Skeletal muscle satellite cell (primary cell): ENCODE results near the gene TRIM49D2. TPM values are rescaled to one million over a fixed set of nuclear protein-coding genes. Genes with fewer than 3 reads are reported as not detected.
"Not testable (repeated sequence)": the region's sequence is repeated elsewhere in the genome, so short reads cannot be mapped to it uniquely, and the experiment has no call there.

Experiments
- H3K27me3 ChIP-seq: 2 replicates; pipeline ENCODE4 v1.7.0; 2013; ENCODE audit warnings: low read length; ENCODE audit not compliant: control insufficient read depth, insufficient read depth
- H3K36me3 ChIP-seq: 2 replicates; pipeline ENCODE4 v1.7.0; 2013; ENCODE audit warnings: mild to moderate bottlenecking, control low read depth, low read length; ENCODE audit not compliant: insufficient read depth
- H3K4me1 ChIP-seq: 2 replicates; pipeline ENCODE4 v1.7.0; 2013; ENCODE audit warnings: low read length; ENCODE audit not compliant: control insufficient read depth, insufficient read depth
- H3K4me2 ChIP-seq: 2 replicates; pipeline ENCODE4 v1.7.0; 2013; ENCODE audit warnings: mild to moderate bottlenecking, low read length
- H3K4me3 ChIP-seq: 2 replicates; pipeline ENCODE4 v1.7.0; 2013; ENCODE audit warnings: low read length
- H3K9ac ChIP-seq: 2 replicates; pipeline ENCODE4 v1.7.0; 2013; ENCODE audit warnings: mild to moderate bottlenecking, low read depth, low read length, moderate library complexity
- H3K9me3 ChIP-seq: replicated peaks from 2 replicates; pipeline ENCODE4 v1.7.0; 2013; ENCODE audit warnings: mild to moderate bottlenecking, control low read depth, low read length
- small RNA-seq: library from RNA; depleted of rRNA; stranded (forward); fragments of <200 nt; gene quantifications from one replicate; pipeline ENCODE3, GENCODE V24; 2012
- total RNA-seq: library from RNA; depleted of rRNA; stranded (reverse); fragments of >200 nt; gene quantifications from 2 replicates; pipeline ENCODE4 v1.2.3, GENCODE V29; 2012; rRNA removed

The TRIM49D2 gene, protein sequence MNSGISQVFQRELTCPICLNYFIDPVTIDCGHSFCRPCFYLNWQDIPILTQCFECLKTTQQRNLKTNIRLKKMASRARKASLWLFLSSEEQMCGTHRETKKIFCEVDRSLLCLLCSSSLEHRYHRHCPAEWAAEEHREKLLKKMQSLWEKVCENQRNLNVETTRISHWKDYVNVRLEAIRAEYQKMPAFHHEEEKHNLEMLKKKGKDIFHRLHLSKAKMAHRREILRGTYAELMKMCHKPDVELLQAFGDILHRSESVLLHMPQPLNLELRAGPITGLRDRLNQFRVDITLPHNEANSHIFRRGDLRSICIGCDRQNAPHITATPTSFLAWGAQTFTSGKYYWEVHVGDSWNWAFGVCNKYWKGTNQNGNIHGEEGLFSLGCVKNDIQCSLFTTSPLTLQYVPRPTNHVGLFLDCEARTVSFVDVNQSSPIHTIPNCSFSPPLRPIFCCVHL
- total RNA-seq: not detected in 2 replicates

DNA sequence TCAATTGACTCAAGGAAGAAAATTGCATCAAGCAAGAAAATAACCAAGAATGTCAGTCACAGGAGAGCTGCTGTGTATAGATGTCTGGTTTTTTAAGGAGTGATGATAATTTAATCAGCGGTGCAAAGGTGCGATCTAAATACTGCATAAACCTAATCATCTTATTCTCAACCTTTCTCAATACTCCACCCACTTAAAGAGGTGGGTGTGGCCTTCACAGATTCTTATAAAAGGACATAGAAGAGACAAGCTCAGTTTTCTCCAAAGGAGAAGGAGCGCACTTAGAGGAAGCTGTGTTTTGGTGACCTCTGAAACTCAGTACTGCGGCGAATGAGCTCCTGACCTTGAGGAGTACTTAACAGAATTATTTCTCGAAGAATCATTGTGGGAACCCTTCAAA, at the start of gene TRIM49D2:
TRIM49D2 (plus strand) TSS at position 301 of the 400 bp plus-strand sequence. CDS start 2,698 bp downstream, outside the sequence.
- not testable (repeated sequence) for H3K4me3 ChIP-seq, H3K9me3 ChIP-seq, H3K9ac ChIP-seq, H3K36me3 ChIP-seq, H3K4me2 ChIP-seq, H3K27me3 ChIP-seq, H3K4me1 ChIP-seq

DNA sequence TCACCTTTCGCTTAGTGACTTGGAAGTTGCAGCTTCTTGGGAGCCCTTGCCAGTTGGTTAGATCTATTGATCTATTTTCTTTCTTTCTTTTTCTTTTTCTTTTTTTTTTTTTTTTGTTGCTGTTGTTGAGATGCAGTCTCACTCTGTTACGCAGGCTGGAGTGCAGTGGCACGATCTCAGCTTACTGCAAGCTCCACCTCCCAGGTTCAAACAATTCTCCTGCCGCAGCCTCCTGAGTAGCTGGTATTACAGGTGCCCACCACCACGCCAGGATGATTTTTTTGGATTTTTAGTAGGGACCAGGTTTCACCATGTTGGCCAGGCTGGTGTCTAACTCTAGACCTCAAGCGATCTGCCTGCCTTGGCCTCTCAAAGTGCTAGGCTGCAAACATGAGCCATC, 46.4 kb upstream of the TRIM49D2 start:
- H3K9ac ChIP-seq, H3K4me1 ChIP-seq, H3K4me2 ChIP-seq, H3K36me3 ChIP-seq, H3K9me3 ChIP-seq, H3K4me3 ChIP-seq, H3K27me3 ChIP-seq: not testable (repeated sequence)

DNA sequence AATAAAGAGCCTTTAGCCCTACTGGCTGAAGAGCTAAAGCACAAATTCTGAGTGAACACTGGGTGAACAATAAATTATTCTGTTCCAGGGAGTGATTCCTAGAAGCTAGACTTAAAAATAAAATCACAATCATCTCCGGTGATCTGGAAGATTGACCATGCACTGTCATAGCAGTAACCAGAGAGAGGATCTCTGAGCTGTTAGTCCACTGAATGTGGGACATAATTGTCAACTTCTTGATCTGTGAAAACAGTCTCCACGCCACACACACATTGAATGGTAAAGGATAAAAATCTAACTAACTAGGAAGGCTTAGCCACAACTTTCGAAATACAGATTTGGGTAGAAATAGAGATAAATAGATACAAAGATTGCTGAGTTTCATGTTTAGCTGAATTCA, 30.6 kb upstream of the TRIM49D2 start:
- not testable (repeated sequence) for H3K4me2 ChIP-seq, H3K4me1 ChIP-seq, H3K27me3 ChIP-seq, H3K36me3 ChIP-seq, H3K4me3 ChIP-seq, H3K9ac ChIP-seq, H3K9me3 ChIP-seq

DNA sequence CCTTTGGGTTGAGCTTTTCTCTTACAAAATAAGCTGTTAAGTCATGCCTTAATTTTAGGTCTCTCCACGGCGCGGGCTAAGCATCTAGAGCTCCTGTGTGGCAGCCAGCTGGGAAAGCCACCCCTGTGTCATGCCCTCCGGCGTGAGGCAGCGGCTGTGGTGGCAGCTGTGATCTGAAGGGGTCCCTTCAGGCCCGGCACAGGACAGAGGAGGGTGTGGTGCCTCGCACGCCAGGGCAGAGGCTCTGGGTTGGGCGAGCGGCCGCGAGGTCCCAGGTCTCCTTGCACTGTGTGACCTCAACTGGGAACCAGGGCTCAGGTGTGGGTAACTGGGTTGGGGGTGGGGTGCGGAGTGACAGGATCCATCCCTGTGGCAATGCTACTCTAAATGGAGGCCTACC, 23.1 kb upstream of the TRIM49D2 start:
- not testable (repeated sequence) for H3K4me3 ChIP-seq, H3K27me3 ChIP-seq, H3K9ac ChIP-seq, H3K9me3 ChIP-seq, H3K4me2 ChIP-seq, H3K4me1 ChIP-seq, H3K36me3 ChIP-seq

DNA sequence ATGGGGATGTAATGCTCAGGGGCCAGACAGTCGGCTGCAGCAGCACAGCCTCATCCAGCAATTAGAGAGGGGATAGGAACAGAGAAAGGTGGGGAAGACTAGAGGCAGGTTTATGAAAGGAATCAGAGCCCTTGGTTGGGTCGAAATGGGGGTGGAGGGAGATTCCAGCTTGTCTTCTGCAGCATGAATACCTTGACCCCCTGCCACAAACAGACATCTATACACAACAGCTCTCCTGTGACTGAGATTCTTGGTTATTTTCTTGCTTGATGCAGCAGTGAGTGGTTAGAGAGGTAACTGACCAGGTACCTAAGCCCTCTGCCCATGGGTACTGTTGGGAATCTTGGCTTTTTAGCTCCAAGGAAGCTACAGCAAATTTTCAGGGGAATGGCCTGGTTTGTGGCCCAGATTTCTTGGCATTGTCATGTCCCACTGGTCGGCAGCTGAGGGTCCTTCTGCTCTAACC, 1.6 kb upstream of the TRIM49D2 start, which contains the start of gene TRIM49D1:
TRIM49D1 (minus strand) TSS at position 51 of the 466 bp plus-strand sequence. CDS start 4,535 bp downstream, outside the sequence.
- Histone ChIP-seq H3K4me2 (no peak within 1 kb of the TSS), H3K4me1 (no peaks in the 10 kb centered on the region), H3K27me3 (no peaks in the 10 kb centered on the region), H3K36me3 (no peaks in the 10 kb centered on the region), H3K4me3 (no peak within 1 kb of the TSS), H3K9me3 (no peaks in the 10 kb centered on the region), H3K9ac (no peak within 1 kb of the TSS)

DNA sequence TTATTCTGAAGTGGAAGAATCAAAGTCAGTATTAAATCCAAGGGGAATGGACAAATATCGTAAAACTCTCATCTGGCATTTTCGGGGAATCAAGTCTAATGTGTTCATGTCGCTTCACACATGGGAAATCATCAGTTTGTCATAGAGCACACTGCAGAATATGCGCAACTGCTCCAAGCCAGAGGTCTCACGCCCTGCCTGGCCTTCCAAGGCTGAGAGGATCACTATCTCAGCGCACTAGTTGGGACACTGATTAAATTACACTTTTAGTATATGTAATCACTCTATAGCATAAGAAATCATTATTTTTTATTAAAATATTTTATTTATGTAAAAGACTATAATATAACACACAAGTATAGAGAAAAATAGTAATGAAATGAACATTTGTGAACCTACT, 37.0 kb downstream of the TRIM49D2 start:
- H3K4me1 ChIP-seq, H3K9ac ChIP-seq, H3K9me3 ChIP-seq: not testable (repeated sequence)

DNA sequence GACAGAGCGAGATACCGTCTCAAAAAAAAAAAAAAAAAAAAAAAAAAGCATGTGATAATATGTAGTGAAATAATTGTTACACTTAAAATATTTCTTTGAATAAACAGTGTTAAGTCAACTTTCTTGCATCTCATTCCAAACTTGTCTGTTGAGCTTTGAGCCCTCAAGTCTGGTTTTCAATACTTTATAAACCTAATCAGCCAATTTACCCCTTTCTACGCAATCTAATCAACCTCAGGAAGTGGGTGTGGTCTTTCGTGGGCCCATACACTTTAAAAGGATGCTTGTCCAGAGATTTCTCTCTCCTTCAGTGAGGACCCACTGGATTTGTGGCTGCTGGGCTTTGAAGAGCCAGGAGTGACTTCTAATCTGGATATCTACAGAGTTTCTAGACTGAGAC, 41.9 kb downstream of the TRIM49D2 start, which contains the start of gene TRIM64:
TRIM64 (plus strand) TSS at position 301 of the 400 bp plus-strand sequence. CDS start 2,467 bp downstream, outside the sequence.
- not testable (repeated sequence) for H3K4me3 ChIP-seq, H3K4me2 ChIP-seq, H3K9ac ChIP-seq, H3K4me1 ChIP-seq, H3K9me3 ChIP-seq, H3K27me3 ChIP-seq, H3K36me3 ChIP-seq

More for the DNA sequence above, 37.0 kb downstream of the TRIM49D2 start:
- not testable (repeated sequence) for H3K27me3 ChIP-seq, H3K4me2 ChIP-seq, H3K36me3 ChIP-seq, H3K4me3 ChIP-seq

Small RNA genes within 50 kb of the gene (small RNA-seq; reads per million reads assigned to genes)
- gene AP004607.1: not detected
